Measurements from ENCODE around the gene ATXN7L1.

DNA sequence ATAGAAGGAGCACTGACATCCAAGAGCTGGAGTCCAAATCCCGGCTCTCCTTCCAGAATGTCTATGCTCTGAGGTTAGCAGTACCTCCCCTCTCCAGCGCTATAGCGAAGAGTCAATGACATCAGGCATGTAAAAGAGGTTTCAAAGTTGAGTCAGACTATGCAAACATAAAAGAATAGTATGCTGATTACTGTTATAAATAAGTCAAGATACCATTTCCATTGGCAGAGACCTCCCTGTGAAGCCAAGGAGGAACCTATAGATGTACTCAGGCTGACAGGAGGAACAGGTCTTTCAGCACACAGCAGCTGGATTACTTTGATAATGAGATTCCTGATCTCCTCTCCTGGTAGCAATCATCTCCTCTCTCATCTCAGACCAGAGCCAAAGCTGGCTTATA, 191.2 kb downstream of the ATXN7L1 start:
- TF ChIP-seq CTCF (IDR thresholded peaks at IDR 0.05) (no peak), POLR2A (IDR thresholded peaks at IDR 0.05) (no peak)

Data from esophagus squamous epithelium (tissue), 4 donors.